DND-41 (cell line): Measurements from ENCODE around the gene CYTIP.

Source experiments
- ATAC-seq: fragments of 200-7000 bp; cut with Tn5 transposase; 3 replicates; pipeline ENCODE4 v1.9.1; 2021; ENCODE audit warnings: low read depth; ENCODE audit not compliant: insufficient read depth
- DNase-seq: peaks from one replicate; pipeline ENCODE4 v3.0.0-alpha.2; 2020
- H2AFZ ChIP-seq: 2 replicates; pipeline ENCODE4 v1.6.0; 2012; ENCODE audit warnings: low read depth, low read length
- H3K27ac ChIP-seq: 2 replicates; pipeline ENCODE4 v1.5.1; 2012; ENCODE audit warnings: low read length, inconsistent platforms
- H3K27me3 ChIP-seq: fragments of 200-600 bp; sonication (generic); 2 replicates; pipeline ENCODE4 v1.6.0; 2012; ENCODE audit warnings: low read length, mild to moderate bottlenecking, inconsistent platforms; ENCODE audit not compliant: insufficient read depth, poor library complexity
- H3K36me3 ChIP-seq: 2 replicates; pipeline ENCODE4 v1.5.1; 2012; ENCODE audit warnings: low read length, inconsistent platforms; ENCODE audit not compliant: insufficient read depth
- H3K4me1 ChIP-seq: 2 replicates; pipeline ENCODE4 v1.5.1; 2012; ENCODE audit warnings: mild to moderate bottlenecking, low read length; ENCODE audit not compliant: insufficient read depth
- H3K4me2 ChIP-seq: 2 replicates; pipeline ENCODE4 v1.6.0; 2012; ENCODE audit warnings: mild to moderate bottlenecking, moderate library complexity, low read length, inconsistent platforms; ENCODE audit not compliant: insufficient read depth
- H3K4me3 ChIP-seq, 2 experiments: fragments of 200-600 bp in 1 of 2; shearing (Covaris generic) in 1 of 2; 2 replicates each; pipeline ENCODE4 v1.5.1; 2012 to 2016; ENCODE audit warnings: inconsistent platforms in 2 of 2, low read length in 2 of 2, mild to moderate bottlenecking in 2 of 2, low read depth in 1 of 2, moderate library complexity in 1 of 2
- H3K79me2 ChIP-seq: 2 replicates; pipeline ENCODE4 v1.6.0; 2012; ENCODE audit warnings: low read length, inconsistent platforms; ENCODE audit not compliant: insufficient read depth
- H3K9ac ChIP-seq: 2 replicates; pipeline ENCODE4 v1.6.0; 2012; ENCODE audit warnings: low read depth, mild to moderate bottlenecking, inconsistent platforms, low read length, moderate library complexity
- H3K9me3 ChIP-seq: 2 replicates; pipeline ENCODE4 v1.5.1; 2012; ENCODE audit warnings: low read length, moderate library complexity, mild to moderate bottlenecking, inconsistent platforms; ENCODE audit not compliant: insufficient read depth, severe bottlenecking
- H4K20me1 ChIP-seq: 2 replicates; pipeline ENCODE4 v1.6.0; 2012; ENCODE audit warnings: low read length; ENCODE audit not compliant: insufficient read depth
- CTCF ChIP-seq: IDR thresholded peaks from 2 replicates; pipeline ENCODE4 v1.5.1; 2012; ENCODE audit warnings: borderline replicate concordance, low read length, moderate library complexity, mild to moderate bottlenecking; ENCODE audit not compliant: poor library complexity, severe bottlenecking; ENCODE audit errors: extremely low read depth
- EZH2 ChIP-seq: IDR thresholded peaks from 3 replicates; pipeline ENCODE4 v1.6.1; 2012; ENCODE audit warnings: borderline replicate concordance, low read depth, mild to moderate bottlenecking, moderate library complexity, low read length, inconsistent platforms; ENCODE audit not compliant: severe bottlenecking

CYTIP gene

GRCh38 chr2:157471078-157471477 lies 27.2 kb upstream of the CYTIP start:
- no peak overlapping the region for H3K4me2 ChIP-seq
- no peak overlapping the region for H3K4me3 ChIP-seq
- TF ChIP-seq EZH2 (no peak), CTCF (no peak)
- no peak overlapping the region for H3K27ac ChIP-seq
- H4K20me1 ChIP-seq, result no peaks in the 10 kb centered on the region
- no peaks in the 10 kb centered on the region for H3K79me2 ChIP-seq
- no peak overlapping the region for H2AFZ ChIP-seq
- no peaks in the 10 kb centered on the region for H3K4me1 ChIP-seq
- no peaks in the 10 kb centered on the region for H3K36me3 ChIP-seq
- H3K27me3 ChIP-seq, result no peaks in the 10 kb centered on the region
- ATAC-seq (no peak), DNase-seq (no peak)
- no peak overlapping the region for H3K9ac ChIP-seq
- no peaks in the 10 kb centered on the region for H3K9me3 ChIP-seq

- DNase-seq (no peak), ATAC-seq (no peak)
- TF ChIP-seq CTCF (no peak), EZH2 (no peak)
- H3K4me2 ChIP-seq, result no peak overlapping the region
- H3K36me3 ChIP-seq, result no peaks in the 10 kb centered on the region
- H4K20me1 ChIP-seq, result no peaks in the 10 kb centered on the region
- no peaks in the 10 kb centered on the region for H3K27me3 ChIP-seq
- H3K4me3 ChIP-seq, result no peak overlapping the region
- no peak overlapping the region for H3K9ac ChIP-seq
- H3K79me2 ChIP-seq, result no peaks in the 10 kb centered on the region
- H2AFZ ChIP-seq, result no peak overlapping the region
- no peak overlapping the region for H3K27ac ChIP-seq
- no peaks in the 10 kb centered on the region for H3K4me1 ChIP-seq
- no peaks in the 10 kb centered on the region for H3K9me3 ChIP-seq
Measured at GRCh38 chr2:157470321-157470720, 26.4 kb upstream of the CYTIP start.

- H3K9me3 ChIP-seq, result no peaks in the 10 kb centered on the region
- no peaks in the 10 kb centered on the region for H4K20me1 ChIP-seq
- H3K4me3 ChIP-seq, result no peak overlapping the region
- no peak overlapping the region for H3K9ac ChIP-seq
- H3K27me3 ChIP-seq, result no peaks in the 10 kb centered on the region
- H3K27ac ChIP-seq, result no peak overlapping the region
- no peaks in the 10 kb centered on the region for H3K79me2 ChIP-seq
- DNase-seq, result no peak
- no peak overlapping the region for H3K4me2 ChIP-seq
- H3K36me3 ChIP-seq, result no peaks in the 10 kb centered on the region
- TF ChIP-seq EZH2 (no peak), CTCF (no peak)
- ATAC-seq, result no peak
- no peaks in the 10 kb centered on the region for H3K4me1 ChIP-seq
- H2AFZ ChIP-seq, result no peak overlapping the region
Measured at GRCh38 chr2:157469726-157470125, 25.8 kb upstream of the CYTIP start.
